Myocyte (in vitro differentiated cells): Measurements from ENCODE around the gene ALKBH4. TPM values are rescaled to one million over a fixed set of nuclear protein-coding genes. Genes with fewer than 3 reads are reported as not detected.
"Not testable (repeated sequence)": the region's sequence is repeated elsewhere in the genome, so short reads cannot be mapped to it uniquely, and the experiment has no call there.

Experiments used
- DNase-seq: peaks from one replicate; pipeline ENCODE4 v3.0.0-alpha.2; 2012; ENCODE audit warnings: low read depth
- polyA plus RNA-seq: library from polyadenylated mRNA; unstranded; fragments of >200 nt; gene quantifications from one replicate; pipeline ENCODE4 v1.2.1, GENCODE V29; 2012; ENCODE audit warnings: missing spikeins
- total RNA-seq: library from RNA; depleted of rRNA; stranded (reverse); fragments of >200 nt; gene quantifications from 2 replicates; pipeline ENCODE4 v1.2.3, GENCODE V29; 2014

Gene ALKBH4, protein sequence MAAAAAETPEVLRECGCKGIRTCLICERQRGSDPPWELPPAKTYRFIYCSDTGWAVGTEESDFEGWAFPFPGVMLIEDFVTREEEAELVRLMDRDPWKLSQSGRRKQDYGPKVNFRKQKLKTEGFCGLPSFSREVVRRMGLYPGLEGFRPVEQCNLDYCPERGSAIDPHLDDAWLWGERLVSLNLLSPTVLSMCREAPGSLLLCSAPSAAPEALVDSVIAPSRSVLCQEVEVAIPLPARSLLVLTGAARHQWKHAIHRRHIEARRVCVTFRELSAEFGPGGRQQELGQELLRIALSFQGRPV
- total RNA-seq = 17.5 and 28.7 TPM in 2 replicates
- polyA plus RNA-seq = 13.2 TPM

DNA sequence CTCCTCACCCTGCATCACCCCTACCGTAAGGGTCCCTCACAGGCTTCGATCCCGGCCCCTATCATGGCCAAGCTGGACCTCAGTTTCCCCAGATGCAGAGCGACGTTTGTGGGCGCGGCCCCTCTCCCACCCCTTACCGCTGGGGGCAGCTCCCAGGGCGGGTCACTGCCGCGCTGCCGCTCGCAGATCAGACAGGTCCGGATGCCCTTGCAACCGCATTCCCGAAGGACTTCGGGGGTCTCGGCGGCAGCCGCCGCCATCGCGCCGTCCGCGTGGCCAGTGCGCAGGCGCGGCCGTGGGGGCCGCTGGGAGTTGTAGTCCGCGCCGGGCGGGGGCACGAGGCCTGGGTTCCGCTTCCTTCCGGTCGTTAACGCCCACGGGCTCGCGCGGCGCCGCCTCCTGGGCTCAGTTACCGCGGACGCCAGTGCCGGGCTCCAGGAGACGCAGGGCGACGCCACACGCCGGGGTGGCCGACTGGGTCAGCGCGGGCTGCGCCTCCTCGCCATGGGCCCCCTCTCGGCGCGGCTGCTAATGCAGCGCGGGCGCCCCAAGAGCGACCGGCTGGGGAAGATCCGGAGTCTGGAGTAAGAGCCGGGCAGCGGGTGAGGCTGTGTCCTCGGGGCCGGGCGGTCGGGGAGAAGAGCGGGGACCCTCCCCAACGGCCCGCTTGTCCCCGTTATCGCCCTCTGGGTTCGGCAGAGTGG is at the start of gene ALKBH4, which contains the start of gene LRWD1:
TSS of gene ALKBH4 (minus strand) at position 287 of the 704 bp plus-strand sequence. CDS start at position 260, 27 bp downstream.
TSS of gene LRWD1 (plus strand) at position 408 of the 704 bp plus-strand sequence. CDS start at position 505, 97 bp downstream.
- DNase-seq = peak; percentile 97

DNA sequence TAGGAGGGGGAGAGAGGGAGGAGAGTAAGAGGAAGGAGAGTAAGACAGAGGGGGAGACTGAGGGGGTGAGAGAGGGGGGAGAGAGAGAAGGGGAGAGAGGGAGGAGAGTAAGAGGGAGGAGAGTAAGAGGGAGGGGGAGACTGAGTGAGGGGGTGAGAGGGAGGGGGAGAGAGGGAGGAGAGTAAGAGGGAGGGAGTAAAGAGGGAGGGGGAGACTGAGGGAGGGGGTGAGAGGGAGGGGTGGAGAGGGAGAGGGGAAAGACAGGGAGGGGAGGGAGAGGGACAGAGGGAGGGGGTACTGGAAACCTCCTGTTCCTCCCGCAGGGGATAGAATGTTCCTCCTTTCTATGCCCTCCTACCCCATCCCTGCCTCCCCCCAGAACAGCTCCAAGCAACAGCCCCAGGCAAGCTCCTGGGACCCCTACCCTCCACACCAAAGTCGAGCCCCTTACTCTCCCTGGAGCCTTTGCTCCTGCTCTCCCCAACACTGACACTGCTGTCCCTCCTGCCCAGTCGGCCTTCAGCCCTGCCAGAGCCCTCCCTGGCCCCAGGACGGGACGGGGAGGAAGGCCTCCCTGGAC is 48.1 kb upstream of the ALKBH4 start:
- peak; percentile 47 for DNase-seq

DNA sequence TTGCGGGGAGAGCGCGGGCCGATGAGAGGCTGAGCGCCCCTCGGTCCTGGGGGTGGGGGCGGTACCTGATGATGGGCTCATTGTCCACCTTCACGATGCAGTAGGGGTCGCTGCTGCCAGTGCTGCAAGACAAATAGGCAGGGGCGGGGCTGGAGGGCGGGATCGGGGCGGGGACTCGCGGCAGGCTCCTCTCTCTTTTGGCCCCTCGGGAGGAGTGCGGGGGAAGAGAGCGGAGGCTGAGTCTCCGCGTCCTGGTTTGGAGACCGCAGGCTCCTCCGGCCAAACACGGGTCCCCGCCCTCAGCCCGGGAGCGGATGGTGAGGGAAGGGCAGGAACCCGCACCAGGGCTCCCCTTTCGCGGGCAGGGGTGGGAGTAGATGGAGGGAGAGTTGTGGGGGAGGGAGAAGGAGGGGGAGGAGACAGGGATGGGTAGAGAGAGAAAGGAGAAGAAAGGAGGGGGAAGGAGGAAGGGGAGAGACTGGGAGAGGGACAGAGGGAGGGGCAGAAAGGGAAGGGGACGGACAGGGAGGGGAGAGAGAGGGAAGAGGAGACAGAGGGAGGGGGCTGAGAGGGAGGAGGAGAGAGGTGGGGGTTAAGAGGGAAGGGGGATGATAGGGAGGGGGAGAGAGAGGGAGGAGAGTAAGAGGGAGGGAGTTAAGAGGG is 47.3 kb upstream of the ALKBH4 start:
- DNase-seq = not testable (repeated sequence)

DNA sequence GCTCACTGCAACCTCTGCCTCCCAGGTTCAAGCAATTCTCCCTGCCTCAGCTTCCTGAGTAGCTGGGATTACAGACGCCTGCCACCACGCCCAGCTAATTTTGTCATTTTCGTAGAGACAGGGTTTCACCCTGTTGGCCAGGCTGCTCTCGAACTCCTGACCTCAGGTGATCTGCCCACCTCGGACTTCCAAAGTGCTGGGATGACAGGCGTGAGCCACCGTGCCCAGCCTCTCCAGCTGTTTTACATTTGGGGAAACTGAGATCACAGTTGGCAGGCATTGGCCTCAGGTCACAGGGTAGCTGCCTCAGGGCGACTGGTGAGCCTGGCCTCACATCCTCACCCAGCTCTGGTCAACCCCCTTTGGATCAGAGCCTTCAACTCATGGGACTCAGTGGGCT is 45.9 kb upstream of the ALKBH4 start:
- not testable (repeated sequence) for DNase-seq

DNA sequence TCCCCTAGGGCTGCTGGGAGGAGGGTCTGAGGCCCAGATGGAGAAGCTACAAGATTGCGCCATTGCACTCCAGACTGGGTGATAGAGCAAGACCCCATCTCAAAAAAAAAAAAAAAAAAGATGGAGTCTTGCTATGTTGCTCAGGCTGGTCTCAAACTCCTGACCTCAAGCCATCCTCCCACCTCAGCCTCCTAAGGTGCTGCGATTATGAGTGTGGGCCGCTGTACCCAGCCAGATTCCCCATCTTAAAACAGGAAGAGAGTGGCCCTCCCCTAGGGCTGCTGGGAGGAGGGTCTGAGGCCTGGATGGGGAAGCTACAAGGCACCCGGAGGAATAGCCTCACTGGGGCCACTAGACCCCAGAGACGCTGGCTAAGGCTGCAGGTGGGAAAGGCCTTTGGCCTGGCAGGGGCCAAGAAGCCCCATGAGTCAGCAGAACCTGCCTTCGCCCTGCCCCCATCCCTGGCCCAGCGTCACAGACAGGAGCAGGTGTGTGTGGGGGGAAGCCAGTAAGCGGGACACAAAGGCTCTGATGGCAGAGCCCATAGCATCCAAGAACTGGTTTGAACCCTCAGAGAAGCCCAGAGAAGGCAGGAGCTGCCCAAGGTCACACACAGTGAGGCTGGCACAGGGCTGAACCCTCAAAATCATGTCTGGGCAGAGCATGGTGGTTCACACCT is 42.9 kb upstream of the ALKBH4 start:
- DNase-seq = not testable (repeated sequence)

DNA sequence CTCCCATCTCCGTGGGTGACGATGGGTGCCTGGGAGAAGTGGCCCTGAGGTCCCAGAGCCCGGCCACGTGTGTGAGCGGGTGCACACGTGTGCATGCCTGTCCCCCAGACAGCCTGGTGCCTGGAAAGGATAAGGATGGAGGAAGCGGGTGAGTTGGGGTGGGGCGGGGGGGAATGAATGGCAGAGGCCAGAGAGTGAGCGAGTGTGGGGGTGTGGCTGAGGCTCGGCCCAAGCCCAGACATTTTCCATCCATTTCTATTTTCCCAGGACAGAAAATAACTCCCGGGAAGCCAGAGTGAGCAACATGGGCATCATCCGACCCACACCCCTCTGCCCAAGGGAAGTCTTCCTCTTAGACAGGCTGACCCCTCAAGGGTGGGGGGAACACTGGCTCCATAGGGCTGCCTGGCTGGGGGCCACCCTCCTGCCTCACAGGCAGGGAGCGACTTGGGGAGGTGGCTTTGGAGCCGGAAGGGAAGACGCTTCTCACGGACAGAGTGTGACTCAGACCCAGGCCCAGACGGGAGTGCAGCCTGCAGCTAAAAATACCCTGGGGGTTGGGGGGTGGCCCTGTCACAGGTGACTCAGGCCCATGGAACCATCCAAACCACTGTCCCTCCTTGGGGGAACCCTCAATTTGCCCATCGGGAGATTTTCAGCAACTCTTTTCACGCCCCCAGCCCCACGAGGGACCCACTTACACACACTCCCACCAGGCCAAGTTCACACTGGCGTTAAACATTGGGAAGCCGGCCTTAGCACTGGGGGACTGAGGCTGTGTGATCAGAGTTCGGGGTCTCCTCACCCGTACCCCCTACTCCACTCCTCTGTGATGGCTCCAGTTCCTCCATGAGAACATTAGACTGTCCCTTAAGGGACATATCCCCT is 40.9 kb upstream of the ALKBH4 start:
- not testable (repeated sequence) for DNase-seq

DNA sequence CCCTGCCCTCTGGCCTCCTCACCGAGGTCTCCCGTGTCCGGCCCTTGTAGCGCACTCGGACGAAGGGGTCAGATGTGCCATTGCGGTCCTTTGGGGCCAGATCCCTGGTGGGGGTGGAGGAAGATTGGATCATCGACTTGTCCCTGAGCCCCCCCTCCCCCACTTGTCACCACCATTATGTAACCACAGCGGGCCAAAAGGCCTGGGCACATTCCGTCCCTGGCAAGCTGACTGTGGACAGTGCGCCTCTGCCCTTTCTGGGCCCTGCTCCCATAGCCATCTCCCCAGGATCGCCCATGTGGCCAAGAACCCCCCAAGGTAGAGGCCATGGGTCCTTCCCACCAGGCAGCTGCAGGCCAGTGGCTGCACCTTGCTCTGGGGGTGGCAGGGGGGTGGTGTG is 38.5 kb upstream of the ALKBH4 start:
- DNase-seq = not testable (repeated sequence)

DNA sequence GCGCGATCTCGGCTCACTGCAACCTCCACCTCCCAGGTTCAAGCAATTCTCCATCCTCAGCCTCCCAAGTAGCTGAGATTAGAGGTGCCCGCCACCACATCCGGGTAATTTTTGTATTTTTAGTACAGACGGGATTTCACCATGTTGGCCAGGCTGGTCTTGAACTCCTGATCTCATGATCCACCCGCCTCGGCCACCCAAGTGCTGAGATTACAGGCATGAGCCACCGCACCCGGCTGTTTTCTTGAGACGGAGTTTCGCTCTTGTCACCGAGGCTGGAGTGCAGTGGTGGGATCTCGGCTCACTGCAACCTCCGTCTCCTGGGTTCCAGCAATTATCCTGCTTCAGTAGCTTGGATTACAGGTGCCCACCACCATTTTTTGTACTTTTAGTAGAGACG is 33.7 kb upstream of the ALKBH4 start:
- not testable (repeated sequence) for DNase-seq

DNA sequence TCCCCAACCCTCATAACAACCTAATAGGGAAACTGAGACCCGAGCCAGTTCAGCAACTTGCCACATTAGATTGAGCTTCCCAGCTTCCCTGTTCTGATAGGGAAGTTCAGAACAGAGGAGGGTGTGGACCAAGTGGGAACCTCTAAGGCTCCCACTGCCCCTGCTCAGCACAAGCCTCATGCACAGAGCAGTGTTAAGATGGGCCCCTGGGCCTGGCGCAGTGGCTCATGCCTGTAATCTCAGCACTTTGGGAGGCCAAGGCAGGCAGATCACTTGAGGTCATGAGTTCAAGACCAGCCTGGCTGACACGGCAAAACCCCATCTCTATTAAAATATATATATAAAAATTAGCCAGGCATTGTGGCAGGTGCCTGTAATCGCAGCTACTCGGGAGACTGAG is 32.6 kb upstream of the ALKBH4 start:
- not testable (repeated sequence) for DNase-seq

DNA sequence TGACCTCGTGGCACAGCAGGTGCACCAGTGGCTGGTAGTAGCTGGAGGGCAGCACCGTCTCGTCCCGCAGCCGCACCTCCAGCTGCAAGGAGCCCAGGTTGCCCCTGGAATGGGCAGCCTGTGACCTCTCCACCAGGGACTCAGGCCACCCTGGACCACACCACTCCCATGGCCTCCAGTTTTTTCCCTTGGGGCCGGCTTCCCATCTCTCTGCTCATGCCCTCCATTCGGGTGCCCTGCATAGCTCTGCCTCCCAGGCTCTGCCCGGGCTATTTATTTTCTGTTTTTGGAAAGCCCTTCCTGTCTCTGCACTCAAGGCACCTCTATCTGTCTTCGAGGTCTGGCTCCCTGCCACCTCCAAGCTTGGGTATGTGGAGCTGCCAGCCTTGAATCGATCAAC is 32.2 kb upstream of the ALKBH4 start:
- DNase-seq = peak; percentile 1

DNA sequence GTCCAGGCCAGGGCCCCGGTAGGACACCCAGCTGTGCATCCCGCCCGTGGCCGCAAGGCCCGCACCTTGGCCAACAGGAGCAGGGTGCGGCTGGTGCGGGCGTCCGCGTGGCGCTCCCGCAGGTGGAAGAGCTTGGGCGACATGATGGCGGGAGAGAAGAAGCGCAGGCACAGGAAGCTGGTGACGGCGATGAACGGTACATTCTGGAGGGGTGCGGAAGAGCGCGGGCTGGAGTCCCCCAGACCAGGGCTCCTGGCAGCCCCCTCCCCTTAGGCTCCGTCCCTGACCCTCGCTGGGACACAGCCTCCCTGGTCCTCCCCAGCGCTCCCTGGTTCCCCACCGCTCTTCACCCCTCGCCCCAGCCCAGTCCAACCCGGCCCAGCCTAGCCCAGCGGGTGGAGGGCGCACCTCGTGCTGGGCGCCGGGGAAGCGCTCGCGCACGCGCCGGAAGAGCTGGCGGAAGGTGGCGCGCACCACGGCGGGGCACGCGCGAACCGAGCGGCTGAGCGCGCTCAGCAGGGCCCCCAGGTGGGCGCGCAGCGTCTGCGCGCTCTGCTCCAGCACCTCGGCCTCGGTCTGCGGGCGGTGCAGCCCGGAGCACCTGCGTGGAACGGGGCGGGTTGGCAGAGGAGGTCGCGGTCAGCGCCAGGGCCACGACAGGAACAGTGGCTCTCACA is 29.9 kb upstream of the ALKBH4 start:
- not testable (repeated sequence) for DNase-seq

DNA sequence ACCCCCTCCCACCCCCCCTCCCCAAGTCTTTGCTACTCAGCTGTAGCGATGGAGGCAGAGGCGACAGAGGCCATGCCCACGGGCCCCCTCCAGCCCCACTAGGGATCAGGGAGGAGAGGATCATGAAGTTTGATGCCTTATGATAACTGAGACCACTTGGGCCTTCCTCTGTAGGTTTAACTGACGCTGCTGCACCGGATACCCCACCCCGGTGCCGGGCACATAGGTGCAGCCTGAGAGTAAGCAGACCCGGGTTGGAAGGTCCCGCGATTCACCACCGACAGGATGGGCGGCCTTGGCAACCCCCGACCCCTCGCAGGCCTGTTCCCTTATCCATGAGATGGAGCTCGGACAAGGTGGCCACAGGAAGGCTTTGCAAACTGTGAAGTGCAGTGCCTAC is 29.4 kb upstream of the ALKBH4 start:
- DNase-seq = not testable (repeated sequence)

DNA sequence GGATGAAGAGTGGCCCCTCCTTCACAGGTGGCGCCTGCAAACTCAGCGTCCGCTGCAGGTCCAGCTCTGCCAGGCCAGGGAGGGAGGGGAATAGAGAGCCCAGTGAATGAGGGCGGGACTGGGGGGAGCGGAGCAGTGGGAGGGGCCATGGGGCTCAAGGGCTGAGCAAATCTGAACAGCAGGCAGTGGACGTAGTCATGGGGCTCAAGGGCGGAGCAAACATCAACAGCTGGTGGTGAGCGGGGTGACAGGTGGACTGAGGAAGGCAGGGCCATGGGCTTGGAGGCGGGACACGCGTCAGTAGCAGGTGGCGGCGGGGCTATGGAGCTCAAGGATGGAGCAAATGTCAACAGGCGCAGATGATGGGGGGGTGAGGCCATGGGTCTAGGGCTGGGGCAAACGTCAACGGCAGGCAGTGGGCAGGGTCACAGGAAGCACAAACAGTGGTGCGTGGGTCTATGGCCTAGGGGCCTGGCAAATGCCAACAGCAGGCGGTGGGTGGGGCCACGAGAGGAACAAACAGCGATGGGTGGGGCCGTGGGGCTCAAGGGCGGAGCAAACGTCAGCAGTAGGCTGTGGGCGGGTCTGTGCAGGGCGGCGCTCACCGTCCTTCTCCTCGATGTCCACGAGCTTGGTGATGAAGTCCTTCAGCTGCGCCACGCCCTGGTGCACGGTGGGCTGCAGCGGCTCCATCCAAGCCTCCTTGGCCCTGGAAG is 28.7 kb upstream of the ALKBH4 start:
- not testable (repeated sequence) for DNase-seq

DNA sequence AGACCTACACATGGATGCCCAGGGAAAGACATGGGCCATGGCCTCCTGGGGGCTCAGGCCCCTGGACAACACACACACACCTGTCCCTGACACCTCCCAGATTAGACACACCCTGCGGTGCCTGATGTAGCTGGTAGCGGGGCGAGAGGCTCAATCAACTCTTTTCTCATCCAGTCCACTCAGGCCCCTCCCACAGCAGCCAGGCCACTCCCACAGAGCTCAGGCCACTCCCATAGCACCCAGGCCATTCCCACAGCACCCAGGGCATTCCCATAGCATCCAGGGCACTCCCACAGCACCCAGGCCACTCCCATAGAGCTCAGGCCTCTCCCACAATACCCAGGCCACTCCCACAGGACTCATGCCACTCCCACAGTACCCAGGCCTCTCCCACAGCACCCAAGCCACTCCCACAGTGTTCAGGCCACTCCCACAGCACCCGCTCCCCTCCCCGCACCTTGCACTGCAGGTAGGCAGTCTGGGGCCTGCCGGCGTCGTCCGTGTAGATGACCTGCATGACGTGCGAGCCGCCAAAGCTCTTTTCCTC is 25.9 kb upstream of the ALKBH4 start:
- not testable (repeated sequence) for DNase-seq

DNA sequence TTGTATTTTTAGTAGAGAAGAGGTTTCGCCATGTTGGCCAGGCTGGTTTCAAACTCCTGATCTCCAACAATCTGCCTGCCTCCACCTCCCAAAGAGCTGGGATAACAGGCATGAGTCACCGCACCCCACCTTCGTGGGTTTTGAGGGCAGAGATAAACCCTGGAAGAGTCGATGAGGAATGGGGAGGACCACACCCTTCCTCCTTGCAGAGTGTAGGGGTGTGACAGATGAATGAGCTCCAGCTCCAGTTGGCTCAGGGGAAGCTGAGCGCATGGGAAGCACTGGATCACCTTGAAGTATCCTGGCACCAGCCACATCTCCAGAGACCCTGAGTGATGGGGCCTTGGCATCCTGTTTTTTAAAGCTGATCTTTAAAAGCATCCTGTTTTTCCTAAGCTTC is 19.7 kb upstream of the ALKBH4 start:
- not testable (repeated sequence) for DNase-seq

DNA sequence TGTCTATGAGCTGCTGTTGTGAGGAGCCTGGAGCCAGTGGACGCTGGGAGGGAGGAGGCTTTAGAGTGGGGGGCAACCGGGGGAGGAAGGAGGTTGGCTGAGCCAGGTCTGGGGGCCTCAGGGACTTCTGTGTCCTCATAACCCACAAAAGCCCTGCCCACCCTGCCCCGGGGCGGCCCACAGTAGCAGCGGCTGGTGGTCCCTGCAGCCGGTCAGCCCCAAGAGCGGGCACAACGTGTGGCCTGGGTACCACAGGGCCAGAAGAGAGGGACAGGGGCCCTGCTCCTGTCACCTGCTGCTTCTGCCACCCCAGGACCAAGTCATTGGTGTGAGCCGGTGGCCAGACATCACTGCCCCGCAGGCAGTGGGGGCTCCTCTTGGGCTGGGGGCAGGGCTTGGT is 17.3 kb upstream of the ALKBH4 start:
- not testable (repeated sequence) for DNase-seq

DNA sequence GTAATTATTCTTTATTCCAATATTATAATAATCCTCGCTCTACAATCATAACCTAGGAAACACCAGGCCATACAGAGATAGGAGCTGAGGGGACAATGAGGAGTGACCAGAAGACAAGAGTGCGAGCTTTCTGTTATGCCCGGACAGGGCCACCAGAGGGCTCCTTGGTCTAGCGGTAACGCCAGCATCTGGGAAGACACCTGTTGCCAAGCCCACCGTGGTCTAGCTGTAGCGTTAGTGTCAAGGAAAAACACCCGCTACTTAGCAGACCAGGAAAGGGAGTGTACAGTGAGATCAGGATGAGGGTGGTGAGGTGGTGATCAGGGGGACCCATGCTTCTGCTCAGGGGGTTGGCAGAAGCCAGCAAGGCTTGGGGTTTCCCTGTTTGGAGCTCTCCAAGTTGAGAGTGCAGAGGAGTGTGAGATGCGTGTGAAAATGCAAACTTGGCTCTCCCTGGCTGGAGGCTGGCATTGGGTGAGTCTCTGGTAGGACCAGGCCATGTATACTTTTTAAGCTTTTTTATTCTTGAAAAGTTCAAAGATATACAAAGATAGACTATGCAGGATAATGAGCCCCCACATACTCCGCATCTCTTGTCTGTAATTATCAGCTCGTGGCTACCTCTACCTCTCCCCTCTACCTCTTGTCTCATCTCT is 15.4 kb upstream of the ALKBH4 start:
- not testable (repeated sequence) for DNase-seq

DNA sequence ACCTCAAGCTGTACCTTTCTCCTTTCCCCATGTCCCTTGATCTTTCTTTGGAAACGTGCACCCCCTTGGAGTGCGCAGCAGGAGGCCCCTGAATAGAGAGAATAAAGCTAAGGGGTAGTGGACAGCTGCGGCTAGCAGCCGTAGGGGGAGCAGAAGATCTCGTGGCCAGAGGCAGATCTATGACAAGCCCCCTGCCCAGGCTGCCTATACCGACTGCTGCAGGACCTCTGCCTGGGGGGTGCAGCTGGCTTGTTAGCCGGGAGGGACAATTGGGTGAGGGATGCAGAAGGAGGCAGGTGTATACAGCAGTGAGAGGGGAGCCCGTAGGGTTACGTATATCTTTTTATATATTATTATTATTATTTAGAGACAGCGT is 14.5 kb upstream of the ALKBH4 start:
- DNase-seq = not testable (repeated sequence)
